Measurements from ENCODE around the gene MIA3.

DNA sequence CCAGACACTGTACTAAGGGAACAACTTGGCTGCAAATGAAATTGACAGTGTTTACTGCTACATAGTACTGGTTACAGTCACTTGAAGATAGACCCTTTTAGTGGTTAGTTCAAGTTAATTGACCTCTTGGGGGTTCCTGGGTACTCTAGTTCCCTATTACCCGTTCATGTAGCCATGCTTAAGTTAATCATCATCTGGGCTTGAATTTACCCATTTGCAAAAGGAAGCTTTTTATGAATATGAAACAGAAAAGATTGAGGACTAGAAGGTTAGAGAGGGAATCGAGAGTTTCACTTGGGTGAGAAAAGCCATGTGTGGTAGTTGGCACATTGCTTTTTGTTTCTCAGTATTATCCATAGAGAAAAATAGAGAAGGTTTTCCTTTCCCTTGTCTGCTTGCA, 2.7 kb downstream of the MIA3 start:
- no peak for TF ChIP-seq CTCF (IDR thresholded peaks at IDR 0.05)
- no peak for TF ChIP-seq POLR2A (IDR thresholded peaks at IDR 0.05)
